GM12801 (cell line): ENCODE measurements around the gene TM9SF3.

Experiments used
- CTCF ChIP-seq: IDR thresholded peaks from one replicate; pipeline ENCODE4 v1.5.1; 2011; ENCODE audit warnings: control low read depth; ENCODE audit not compliant: insufficient read length; ENCODE audit errors: extremely low read depth

Gene TM9SF3

GRCh38 chr10:96585736-96586418 is 935 bp downstream of the TM9SF3 start:
- no peak for TF ChIP-seq CTCF

GRCh38 chr10:96584474-96584873 is 2.3 kb downstream of the TM9SF3 start:
- TF ChIP-seq CTCF, result no peak

- TF ChIP-seq CTCF, result no peak
Observed at GRCh38 chr10:96584035-96584434, 2.8 kb downstream of the TM9SF3 start.

- TF ChIP-seq CTCF, result no peak
Observed at GRCh38 chr10:96579133-96579532, 7.7 kb downstream of the TM9SF3 start.

GRCh38 chr10:96578633-96579032 is 8.2 kb downstream of the TM9SF3 start:
- no peak for TF ChIP-seq CTCF

GRCh38 chr10:96578022-96578421 is 8.8 kb downstream of the TM9SF3 start:
- TF ChIP-seq CTCF, result no peak

- TF ChIP-seq CTCF, result no peak
Observed at GRCh38 chr10:96577069-96577468, 9.7 kb downstream of the TM9SF3 start.
